Kidney tubule cell (primary cell): ENCODE data around the gene SLC25A25.
"Not testable (repeated sequence)": the region's sequence is repeated elsewhere in the genome, so short reads cannot be mapped to it uniquely, and the experiment has no call there.

Experiments
- DNase-seq: peaks from one replicate; pipeline ENCODE4 v3.0.0-alpha.2; 2018; ENCODE audit warnings: low spot score

Gene SLC25A25

GRCh38 chr9:128109050-128109709 lies 41.1 kb downstream of the SLC25A25 start:
- DNase-seq: no peak

- DNase-seq: not testable (repeated sequence)
These were observed 43.7 kb downstream of the SLC25A25 start for GRCh38 chr9:128111726-128112125.

- no peak for DNase-seq
These were observed 45.7 kb downstream of the SLC25A25 start for GRCh38 chr9:128113526-128114325.

- no peak for DNase-seq
These were observed 46.5 kb downstream of the SLC25A25 start for GRCh38 chr9:128114326-128115186.

GRCh38 chr9:128115187-128116103 lies 47.4 kb downstream of the SLC25A25 start:
- DNase-seq: peak; percentile 42

- DNase-seq: no peak
These were observed 48.4 kb downstream of the SLC25A25 start for GRCh38 chr9:128116104-128117083.

- DNase-seq: peak; percentile 90
These were observed 49.8 kb downstream of the SLC25A25 start for GRCh38 chr9:128117613-128118471.

- DNase-seq: no peak
These were observed 50.4 kb downstream of the SLC25A25 start for GRCh38 chr9:128118472-128118857.

- no peak for DNase-seq
These were observed 51.1 kb downstream of the SLC25A25 start for GRCh38 chr9:128118971-128119665.

- DNase-seq: no peak
These were observed 52.2 kb downstream of the SLC25A25 start for GRCh38 chr9:128120061-128120740.

GRCh38 chr9:128120741-128121465 lies 52.9 kb downstream of the SLC25A25 start:
- DNase-seq: no peak

- no peak for DNase-seq
These were observed 53.4 kb downstream of the SLC25A25 start for GRCh38 chr9:128121466-128121810.

- DNase-seq: no peak
These were observed 54.1 kb downstream of the SLC25A25 start for GRCh38 chr9:128121924-128122808.

GRCh38 chr9:128122809-128123175 lies 54.8 kb downstream of the SLC25A25 start:
- DNase-seq: no peak

GRCh38 chr9:128123451-128124080 lies 55.5 kb downstream of the SLC25A25 start:
- no peak for DNase-seq

GRCh38 chr9:128124451-128124850 lies 56.4 kb downstream of the SLC25A25 start:
- DNase-seq: no peak
